Measurements from ENCODE around the gene DDI1. TPM values are rescaled to one million over a fixed set of nuclear protein-coding genes. Genes with fewer than 3 reads are reported as not detected.
"Not testable (repeated sequence)": the region's sequence is repeated elsewhere in the genome, so short reads cannot be mapped to it uniquely, and the experiment has no call there.

Gene DDI1
- total RNA-seq, 1 experiment from 2014 or later, result not detected

DNA sequence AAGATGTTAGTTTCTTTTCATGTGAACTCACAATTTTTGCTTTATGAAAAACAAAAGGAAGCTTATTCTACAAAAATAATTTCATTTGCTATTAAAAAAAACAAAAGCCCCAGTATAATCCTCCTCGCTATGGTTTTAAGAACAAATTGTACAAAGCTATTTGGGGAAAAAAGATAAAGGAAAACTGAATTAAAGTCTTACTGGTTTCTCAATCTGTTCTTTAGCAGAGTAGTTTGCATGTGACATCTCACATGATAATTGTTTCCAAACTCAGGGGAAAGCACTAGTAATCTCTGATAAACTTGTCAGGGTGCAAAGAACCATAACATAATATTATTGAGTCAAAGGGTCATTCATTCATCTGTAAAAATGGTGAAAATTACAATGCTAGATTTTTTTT, 2.9 kb upstream of the DDI1 start:
- no peak for DNase-seq (ENCODE audit: extremely low read depth, low read depth)

- DNase-seq (ENCODE audit: extremely low read depth, low read depth), result no peak
Observed at GRCh38 chr11:104036995-104037394, 555 bp downstream of the DDI1 start.

DNA sequence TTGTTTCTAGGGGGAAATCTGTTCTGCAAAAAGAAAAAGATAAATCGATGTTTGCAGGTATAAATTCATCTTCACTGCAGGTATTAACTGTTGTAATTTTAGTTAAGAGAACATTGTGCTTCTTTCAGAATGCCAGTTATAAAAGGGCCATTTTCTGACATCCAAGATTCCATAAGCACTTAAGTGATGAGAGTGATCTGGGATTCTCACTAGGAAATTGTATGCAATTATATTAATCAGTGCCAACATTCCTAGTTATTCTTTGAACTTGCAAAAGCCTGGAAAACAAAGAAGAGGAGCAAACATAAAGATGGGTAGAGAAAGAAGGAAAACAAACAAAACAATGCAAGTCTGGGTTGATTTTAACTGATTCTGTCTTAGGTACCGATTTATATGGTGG, 5.4 kb downstream of the DDI1 start:
- DNase-seq (ENCODE audit: extremely low read depth, low read depth), result no peak

DNA sequence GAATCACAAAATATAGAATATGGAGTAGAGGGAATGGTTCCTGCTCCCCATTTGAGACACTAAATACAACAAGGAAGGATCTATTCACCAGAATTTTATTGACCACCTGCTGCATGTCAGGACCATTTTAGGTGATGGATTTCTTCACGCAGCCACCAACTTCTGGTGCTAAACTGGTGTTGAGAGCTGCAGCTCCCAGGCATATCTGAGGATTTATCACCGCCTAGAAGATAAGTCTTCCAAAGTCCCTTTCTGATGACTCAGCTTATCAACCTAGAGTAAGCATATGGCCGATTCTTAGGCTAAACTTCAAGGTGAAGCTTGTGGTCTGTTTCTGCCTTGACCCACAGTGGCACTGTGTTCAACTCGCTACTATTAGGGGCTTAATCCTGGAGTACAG, 6.7 kb downstream of the DDI1 start:
- DNase-seq (ENCODE audit: extremely low read depth, low read depth), result no peak

- no peak for DNase-seq (ENCODE audit: extremely low read depth, low read depth)
Observed at GRCh38 chr11:104043678-104044239, 7.3 kb downstream of the DDI1 start.

DNA sequence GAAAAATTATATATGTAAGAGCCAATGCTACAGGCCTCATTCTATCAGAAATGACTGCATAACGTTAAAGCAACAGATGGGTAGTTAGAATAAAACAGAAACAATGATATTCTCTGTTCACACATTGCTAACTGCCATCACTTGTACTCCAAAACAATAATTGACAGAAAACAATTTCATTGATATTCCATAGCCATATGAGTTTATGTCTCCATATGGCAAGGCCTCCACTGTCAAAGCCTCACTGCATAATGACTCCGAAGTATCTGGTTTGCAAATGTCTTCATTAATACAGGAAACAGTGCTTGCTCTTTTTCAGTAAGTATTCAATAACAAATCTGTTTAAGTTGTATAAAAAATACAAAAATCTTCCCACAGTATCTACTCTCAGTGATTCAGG, 9.9 kb downstream of the DDI1 start:
- no peak for DNase-seq (ENCODE audit: extremely low read depth, low read depth)

DNA sequence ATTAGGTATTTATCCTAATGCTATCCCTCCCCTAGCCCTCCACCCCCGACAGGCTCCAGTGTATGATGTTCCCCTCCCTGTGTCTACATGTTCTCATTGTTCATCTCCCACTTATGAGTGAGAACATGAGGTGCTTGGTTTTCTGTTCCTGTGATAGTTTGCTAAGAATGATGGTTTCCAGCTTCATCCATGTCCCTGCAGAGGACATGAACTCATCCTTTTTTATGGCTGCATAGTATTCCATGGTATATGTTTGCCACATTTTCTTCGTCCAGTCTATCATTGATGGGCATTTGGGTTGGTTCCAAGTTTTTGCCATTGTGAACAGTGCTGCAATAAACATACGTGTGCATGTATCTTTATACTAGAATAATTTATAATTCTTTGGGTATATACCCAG, 10.4 kb downstream of the DDI1 start:
- not testable (repeated sequence) for DNase-seq (ENCODE audit: extremely low read depth, low read depth)

DNA sequence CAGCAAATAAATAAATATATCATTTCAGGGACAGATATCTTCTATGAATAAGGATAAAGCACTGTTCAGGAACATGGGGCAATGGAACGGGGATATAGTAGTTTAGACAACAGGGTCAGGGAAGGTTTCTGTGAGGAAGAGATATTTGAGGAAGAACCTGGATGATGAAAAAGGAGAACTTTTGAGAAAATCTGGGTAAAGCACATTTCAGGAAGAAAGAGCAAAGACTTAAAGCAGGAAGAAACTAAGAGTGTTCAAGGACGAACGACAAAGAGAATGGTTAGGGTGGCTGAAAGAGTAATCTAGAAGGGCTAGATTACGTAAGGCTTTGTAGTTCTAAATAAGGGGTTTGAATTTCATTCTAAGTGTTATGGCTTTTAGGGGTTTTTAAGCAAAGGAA, 12.7 kb downstream of the DDI1 start:
- no peak for DNase-seq (ENCODE audit: extremely low read depth, low read depth)

DNA sequence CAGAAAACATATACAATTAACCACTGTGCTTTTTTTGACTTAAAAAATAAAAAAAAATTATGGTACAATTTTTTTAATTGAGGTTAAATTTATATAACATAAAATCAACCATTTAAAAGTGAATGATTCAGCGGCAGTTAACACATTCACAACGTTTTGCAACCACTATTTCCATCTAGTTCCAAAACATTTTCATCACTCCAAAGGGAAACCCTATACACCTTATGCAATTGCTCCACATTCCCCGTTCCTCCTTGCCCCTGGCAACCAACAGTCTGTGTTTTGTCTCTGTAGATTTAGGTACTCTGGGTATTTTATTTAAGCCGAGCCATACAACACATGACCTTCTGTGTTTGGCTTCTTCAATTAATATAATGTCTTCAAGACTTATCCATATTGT, 15.3 kb downstream of the DDI1 start:
- DNase-seq (ENCODE audit: extremely low read depth, low read depth), result no peak

DNA sequence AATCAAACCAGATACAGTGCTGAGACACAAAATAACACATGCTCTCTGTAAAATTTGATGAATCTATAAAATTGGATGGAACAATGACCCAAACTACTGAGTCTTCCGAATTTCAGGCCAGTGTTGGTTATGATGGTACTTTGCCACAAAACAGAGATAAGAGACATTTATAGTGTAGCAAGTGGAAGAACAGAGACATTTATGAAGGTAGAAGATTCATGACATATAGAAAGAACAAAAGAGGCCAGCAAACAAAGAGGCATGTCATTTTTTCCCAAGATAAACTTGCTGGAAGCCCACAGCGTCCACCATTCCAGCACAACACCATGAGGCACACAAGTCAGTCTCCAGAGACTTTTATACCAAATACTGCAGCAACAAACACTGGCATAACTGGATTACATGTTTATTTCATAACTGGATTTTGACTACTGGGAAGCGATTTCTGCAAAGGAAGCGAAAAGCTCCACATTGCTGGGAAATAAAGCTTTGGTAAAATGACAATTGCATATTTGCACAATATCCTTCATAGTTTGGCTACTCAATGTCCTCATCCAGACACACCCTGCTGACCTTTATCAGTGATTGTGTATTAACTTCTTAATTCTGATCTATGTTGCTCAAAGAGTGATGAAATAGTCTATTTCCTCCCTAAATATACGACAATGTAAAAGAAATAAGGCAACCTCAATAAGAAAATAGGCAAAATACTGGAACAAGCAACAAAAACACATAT, 17.5 kb downstream of the DDI1 start:
- DNase-seq (ENCODE audit: extremely low read depth, low read depth), result no peak

DNA sequence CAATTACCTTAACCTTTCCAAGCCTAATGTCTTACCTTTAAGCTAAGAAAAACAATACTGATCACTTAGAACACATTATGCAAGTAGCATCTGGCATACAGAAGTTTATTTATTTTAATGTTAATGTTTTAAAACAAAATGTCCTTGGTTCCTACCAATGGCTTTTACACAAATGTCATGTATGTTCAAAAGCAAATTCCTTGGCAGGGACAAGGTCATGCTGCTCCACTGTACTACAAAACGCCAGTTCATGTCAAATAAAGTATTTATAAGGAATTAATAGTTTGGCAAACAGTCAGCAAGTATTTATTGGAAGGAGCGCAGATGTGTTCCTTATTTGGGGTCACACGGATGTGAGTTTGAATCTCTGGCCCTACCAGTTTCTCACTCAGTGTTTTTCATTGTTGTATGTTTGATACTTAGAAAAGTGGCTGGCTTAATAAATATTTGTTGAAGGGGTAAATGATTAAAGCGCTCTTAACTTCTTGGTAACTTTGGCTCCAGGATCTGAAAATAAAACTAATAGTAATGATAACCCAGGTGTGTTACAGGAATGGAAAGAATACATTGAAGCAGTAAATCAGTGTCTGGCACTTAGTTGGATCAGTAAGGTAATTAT, 18.6 kb downstream of the DDI1 start:
- DNase-seq (ENCODE audit: extremely low read depth, low read depth), result no peak

- DNase-seq (ENCODE audit: extremely low read depth, low read depth), result no peak
Observed at GRCh38 chr11:104055596-104055995, 19.2 kb downstream of the DDI1 start.

DNA sequence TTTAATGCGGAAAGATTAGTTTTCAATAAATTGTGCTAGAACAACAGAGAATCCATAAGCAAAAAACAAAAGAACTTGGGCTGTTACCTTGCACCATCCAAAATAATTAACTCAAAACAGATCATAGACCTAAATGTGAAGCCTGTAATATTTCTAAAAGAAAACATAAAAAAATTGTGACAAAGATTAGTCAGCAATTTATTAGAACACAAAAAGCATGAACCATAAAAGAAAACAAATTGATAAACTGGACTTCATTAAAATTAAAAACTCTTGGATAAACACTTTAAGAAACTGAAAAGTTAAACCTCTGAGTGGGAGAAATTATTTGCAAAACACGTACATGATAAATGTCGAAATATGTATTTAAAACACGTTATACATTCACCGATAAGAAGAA, 21.5 kb downstream of the DDI1 start:
- no peak for DNase-seq (ENCODE audit: extremely low read depth, low read depth)

DNA sequence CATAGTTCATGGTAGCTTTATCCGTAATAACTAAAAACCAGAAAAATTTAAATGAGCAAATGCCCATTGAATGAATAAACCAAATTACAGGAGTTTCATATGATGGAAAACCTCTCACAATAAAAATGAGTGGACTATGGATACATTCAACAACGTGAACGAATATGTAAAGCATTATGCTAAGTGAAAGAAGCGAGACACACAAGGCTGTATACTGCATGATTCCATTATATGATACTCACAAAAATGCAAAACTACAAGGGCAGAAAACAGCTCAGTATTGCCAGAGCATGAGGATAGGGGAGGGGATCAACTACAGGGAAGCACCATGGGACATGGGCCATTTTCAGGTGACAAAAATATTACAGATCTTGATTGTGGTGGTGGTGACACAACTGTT, 22.2 kb downstream of the DDI1 start:
- no peak for DNase-seq (ENCODE audit: extremely low read depth, low read depth)

DNA sequence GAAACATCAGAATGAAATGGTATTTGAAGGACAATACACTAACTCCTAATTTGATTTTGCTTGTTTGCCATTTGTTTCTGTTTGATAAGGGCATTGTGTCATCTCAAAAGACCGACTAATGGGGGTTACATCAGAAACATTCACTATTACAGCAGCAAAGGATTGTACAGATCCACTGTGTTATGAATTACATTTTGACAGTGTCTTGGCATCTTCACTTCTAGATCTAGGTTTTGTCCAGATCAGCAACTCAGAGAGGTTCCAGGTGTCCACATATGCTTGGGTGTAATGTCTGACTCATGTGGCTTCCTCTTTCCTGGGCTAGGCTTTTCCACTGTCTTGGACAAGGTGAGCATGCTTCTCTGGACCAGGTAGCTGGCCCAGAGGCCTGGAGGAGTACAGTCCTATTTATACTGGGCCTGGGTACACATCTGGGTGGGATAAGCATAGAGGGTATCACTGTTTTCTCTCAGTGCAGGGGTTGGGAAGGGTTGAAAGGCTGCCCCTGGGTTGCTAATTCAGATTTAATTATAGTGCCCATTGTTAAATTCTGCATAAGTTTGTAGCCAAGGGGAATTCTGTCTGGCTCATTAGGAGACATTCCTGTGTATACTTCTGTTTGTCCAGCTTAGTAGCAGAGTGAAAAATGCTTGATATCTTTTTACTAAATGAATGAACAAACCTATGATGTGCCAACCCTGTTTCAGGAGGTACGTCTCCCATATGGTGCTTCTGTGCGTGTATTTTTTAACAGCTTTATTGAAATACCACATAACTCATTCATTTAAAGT, 23.8 kb downstream of the DDI1 start:
- DNase-seq (ENCODE audit: extremely low read depth, low read depth), result no peak

DNA sequence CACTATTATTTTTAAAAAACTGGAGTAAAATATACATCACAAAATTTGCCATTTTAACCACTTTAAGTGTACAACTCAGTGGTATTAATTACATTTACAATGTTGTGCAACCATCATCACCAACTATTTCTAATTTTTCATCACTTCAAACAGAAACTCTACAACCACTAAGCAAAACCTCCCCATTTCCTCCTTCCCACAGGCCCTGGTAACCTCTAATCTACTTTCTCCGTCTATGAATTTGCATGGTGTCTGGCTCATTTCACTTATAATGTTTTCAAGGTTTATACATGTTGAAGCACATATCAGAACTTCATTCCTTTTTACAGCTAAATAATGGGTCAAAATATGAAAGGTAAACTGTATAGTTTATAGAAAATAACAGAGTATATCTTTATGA, 24.4 kb downstream of the DDI1 start:
- DNase-seq (ENCODE audit: extremely low read depth, low read depth), result no peak

DNA sequence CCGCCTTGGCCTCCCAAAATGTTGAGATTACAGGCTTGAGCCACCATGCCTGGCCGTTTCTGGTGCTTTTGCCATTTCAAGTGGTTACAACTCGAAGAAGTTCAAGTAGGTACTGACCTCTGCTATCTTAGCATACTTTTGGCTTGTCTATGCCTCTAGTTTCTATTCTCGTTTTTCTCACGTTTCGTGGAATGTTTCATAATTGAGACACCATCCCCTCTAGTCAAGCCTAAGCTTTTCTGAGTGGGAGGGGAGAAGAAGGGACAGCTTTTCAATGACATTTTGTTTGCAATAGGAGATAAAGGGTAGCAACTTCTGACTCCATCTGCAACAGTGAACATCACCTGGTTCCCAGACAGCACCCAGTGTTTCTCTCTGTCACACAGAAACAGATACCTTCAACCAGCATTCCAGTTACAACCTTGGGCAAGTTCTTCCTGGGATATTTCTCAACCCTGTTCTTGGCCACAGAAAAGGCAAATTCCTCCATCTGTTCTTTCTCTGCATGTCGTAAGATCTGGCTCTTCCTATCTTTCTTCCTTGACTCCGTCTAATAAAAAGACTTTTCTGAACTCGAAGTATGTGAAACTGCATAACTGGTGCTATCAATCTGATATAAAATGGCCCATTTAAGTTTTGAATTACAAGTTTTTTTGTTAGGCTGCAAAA, 25.5 kb downstream of the DDI1 start:
- DNase-seq (ENCODE audit: extremely low read depth, low read depth), result no peak

DNA sequence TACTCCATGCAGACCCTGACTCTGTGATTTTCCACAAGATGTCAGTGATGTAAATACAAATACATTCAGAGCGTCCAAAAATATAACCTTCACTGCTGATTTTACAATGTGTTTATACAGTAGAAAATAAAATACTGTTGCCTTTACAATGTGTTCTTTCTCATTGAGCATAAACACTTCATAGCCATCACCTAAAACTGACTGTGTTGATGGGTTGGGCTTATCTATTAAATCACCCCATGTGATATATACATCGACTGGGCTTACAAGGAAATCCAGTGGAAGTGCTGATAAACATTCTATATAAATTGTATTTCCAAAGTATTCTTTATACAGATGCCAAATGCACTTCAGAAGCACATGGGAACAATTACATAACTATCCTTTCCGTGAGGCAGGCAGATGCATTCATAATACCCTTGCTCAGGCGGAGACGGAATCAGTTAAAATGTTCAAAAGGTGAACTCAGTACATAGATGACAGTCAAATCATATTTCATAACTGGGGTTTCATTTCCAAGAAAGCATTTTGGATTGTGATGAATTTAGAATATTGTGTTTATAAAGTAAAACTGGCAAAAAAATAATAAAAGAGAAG, 27.7 kb downstream of the DDI1 start:
- no peak for DNase-seq (ENCODE audit: extremely low read depth, low read depth)

DNA sequence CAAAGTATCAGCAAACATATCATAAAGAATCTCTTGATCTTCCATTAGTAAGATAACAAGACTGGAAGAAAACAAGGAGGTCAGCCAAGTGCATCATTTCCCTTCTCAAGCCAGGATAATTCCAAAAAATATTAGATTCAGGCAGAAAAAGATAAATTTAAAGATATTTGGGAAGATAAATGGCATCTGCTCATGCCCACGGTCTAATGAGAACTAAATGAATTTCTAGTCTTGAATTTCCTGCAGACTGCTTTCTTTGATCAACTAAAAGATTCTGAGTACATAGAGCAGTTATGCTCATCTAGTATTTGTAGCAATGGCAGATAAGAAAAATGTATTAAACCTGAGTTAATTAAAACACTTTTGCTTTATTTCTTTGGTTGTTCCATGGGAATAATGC, 31.1 kb downstream of the DDI1 start:
- no peak for DNase-seq (ENCODE audit: extremely low read depth, low read depth)

DNA sequence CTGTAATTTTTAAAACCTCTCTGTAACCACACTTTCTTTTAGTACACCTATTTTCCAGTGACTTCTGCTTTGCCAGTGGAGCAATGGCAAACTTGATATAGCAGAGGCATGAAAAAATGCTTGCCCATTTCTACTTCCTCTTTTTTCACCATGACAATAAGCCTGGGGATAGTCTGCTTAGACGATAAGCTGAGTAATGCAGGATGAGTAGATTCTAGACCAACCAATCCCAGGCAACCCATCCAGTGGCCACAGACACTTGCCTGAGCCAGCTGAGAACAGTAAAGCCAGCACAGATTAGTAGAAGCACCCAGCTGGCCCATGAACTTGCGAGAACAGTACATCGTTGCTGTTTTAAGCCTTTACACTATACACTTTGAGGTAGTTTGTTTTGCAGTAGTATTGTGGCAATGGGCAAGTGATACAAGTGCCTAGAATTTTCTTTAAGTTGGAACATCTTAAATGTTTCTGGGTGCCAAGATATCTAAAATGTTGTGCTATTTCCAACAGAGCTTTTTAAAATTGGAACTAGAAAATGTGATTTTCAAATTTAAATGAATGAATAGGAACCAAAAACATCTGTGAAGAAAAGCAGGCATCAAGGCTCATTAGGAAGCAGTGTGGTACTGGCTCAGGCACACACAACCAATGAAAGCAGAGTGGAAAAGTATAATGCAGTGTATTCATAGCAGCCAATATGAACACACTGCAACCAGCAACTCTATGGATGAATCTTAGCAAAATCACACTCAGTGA, 37.7 kb downstream of the DDI1 start:
- DNase-seq (ENCODE audit: extremely low read depth, low read depth), result no peak

All from NCI-H460 (cell line).